Caco-2 (cell line): ENCODE measurements around the gene SRRT. TPM values are rescaled to one million over a fixed set of nuclear protein-coding genes. Genes with fewer than 3 reads are reported as not detected.
A peak's percentile ranks its signal among the peaks of the same experiment; 100 is the strongest.

Experiments
- BruUV-seq: library from RNA; stranded (reverse); fragments of 400-500 nt; replicated peaks from 2 replicates; lab custom pipeline; 2021; lab: Mats Ljungman, UMichigan
- CTCF ChIA-PET: fragments of 300-600 bp; sonication (Branson Sonifier 250); formaldehyde crosslinking; loops from one replicate; lab custom pipeline; 2022; ENCODE audit warnings: antibody characterized with exemption; lab: Charles Lee
- POLR2A ChIA-PET: fragments of 300-600 bp; sonication (Branson Sonifier 250); formaldehyde crosslinking; loops from one replicate; lab custom pipeline; 2022; ENCODE audit warnings: antibody characterized with exemption; lab: Charles Lee
- DNase-seq, 2 experiments: peaks; one replicate each; pipeline versions ENCODE4 v3.0.0 to v3.0.0-alpha.2; 2020 to 2022
- H3K27me3 ChIP-seq: replicated peaks from 2 replicates; pipeline ENCODE4 v1.6.0; 2011; ENCODE audit warnings: low read length; ENCODE audit not compliant: control insufficient read depth, insufficient read depth
- H3K36me3 ChIP-seq: 2 replicates; pipeline ENCODE4 v1.5.1; 2011; ENCODE audit warnings: low read length; ENCODE audit not compliant: control insufficient read depth, insufficient read depth
- H3K4me1 ChIP-seq: fragments of 250-450 bp; sonication (Bioruptor Pico); 2 replicates; pipeline ENCODE4 v1.5.1; 2020; ENCODE audit warnings: mild to moderate bottlenecking
- H3K4me3 ChIP-seq: 2 replicates; pipeline ENCODE4 v1.5.1; 2011; ENCODE audit warnings: low read depth, mild to moderate bottlenecking, control low read depth, low read length
- H3K9me3 ChIP-seq: fragments of 250-450 bp; sonication (Bioruptor Pico); 2 replicates; pipeline ENCODE4 v1.5.1; 2020; ENCODE audit warnings: mild to moderate bottlenecking, moderate library complexity
- H3K27ac Mint-ChIP-seq: one replicate; pipeline ENCODE4 v1.8.0; 2022; ENCODE audit warnings: mixed read lengths; ENCODE audit not compliant: unreplicated experiment
- H3K27me3 Mint-ChIP-seq: one replicate; pipeline ENCODE4 v1.8.0; 2022; ENCODE audit warnings: mixed read lengths; ENCODE audit not compliant: insufficient read depth, unreplicated experiment
- H3K36me3 Mint-ChIP-seq: one replicate; pipeline ENCODE4 v1.8.0; 2022; ENCODE audit warnings: mild to moderate bottlenecking, mixed read lengths; ENCODE audit not compliant: insufficient read depth, unreplicated experiment
- H3K4me1 Mint-ChIP-seq: one replicate; pipeline ENCODE4 v1.8.0; 2022; ENCODE audit warnings: low read depth, mixed read lengths; ENCODE audit not compliant: unreplicated experiment
- H3K4me3 Mint-ChIP-seq: one replicate; pipeline ENCODE4 v1.8.0; 2022; ENCODE audit warnings: mild to moderate bottlenecking, moderate library complexity, mixed read lengths; ENCODE audit not compliant: unreplicated experiment
- H3K9me3 Mint-ChIP-seq: one replicate; pipeline ENCODE4 v1.8.0; 2022; ENCODE audit warnings: mixed read lengths; ENCODE audit not compliant: unreplicated experiment
- CTCF ChIP-seq, 2 experiments: fragments of 200-600 bp in 1 of 2; IDR thresholded peaks; 1 replicate in 1 of 2; 2 replicates in 1 of 2; pipeline versions ENCODE4 v1.5.1 to v1.8.0; 2011 to 2022; ENCODE audit warnings: antibody characterized with exemption in 1 of 2, control low read depth in 1 of 2, inconsistent platforms in 1 of 2, low read depth in 1 of 2, low read length in 1 of 2, mild to moderate bottlenecking in 1 of 2, moderate library complexity in 1 of 2; ENCODE audit not compliant: insufficient read depth in 1 of 2, severe bottlenecking in 1 of 2, unreplicated experiment in 1 of 2
- intact Hi-C: fragments of 100-400 bp; cut with micrococcal nuclease; formaldehyde crosslinking; loops from one replicate; pipeline ENCODE4 v1.10.0; 2022; ENCODE audit not compliant: unreplicated experiment
- total RNA-seq: library from RNA; stranded (reverse); gene quantifications from 2 replicates; pipeline ENCODE4 v1.2.3, GENCODE V29; 2022

SRRT gene
- total RNA-seq, 1 experiment from 2014 or later: 211 TPM

GRCh38 chr7:100827330-100828226, 47.3 kb upstream of the SRRT start, which contains the start of gene EPHB4:
TSS of gene EPHB4 (minus strand) at chr7:100827523. CDS start at chr7:100827030, 493 bp downstream.
- H3K36me3 Mint-ChIP-seq: peaks cover 49% of the 10 kb centered on the region
- Histone ChIP-seq H3K27me3 (no peaks in the 10 kb centered on the region), H3K4me1 (peaks cover 29% of the 10 kb centered on the region), H3K9me3 (no peaks in the 10 kb centered on the region), H3K36me3 (peaks cover 7% of the 10 kb centered on the region), H3K4me3 (peak within 1 kb of the TSS; percentile 71)
- no peaks in the 10 kb centered on the region for H3K9me3 Mint-ChIP-seq
- peak within 1 kb of the TSS; percentile 88 for H3K27ac Mint-ChIP-seq
- DNase-seq: peak; percentile 93 to 95
- ChIA-PET POLR2A (interaction anchor here (0.5 to 1.8 kb wide), 10 partner anchors 9 to 215 kb away, joined by 3 to 19 read pairs (median 8); partner anchors contain the start of genes MOSPD3, POP7, SLC12A9 and SRRT), CTCF (interaction anchor here (0.6 to 3.8 kb wide), 27 partner anchors 9 to 355 kb away, joined by 3 to 51 read pairs (median 5); partner anchors contain the start of genes MOSPD3, POP7, SLC12A9 and SRRT)
- peaks cover 27% of the 10 kb centered on the region for H3K4me1 Mint-ChIP-seq
- peak within 1 kb of the TSS; percentile 89 for H3K4me3 Mint-ChIP-seq
- H3K27me3 Mint-ChIP-seq: no peaks in the 10 kb centered on the region
- BruUV-seq: no TSS peak
- peak; percentile 44 to 92 for TF ChIP-seq CTCF (IDR thresholded peaks at IDR 0.05; ENCODE audit: insufficient read depth in 1 of 2, low read depth in 1 of 2, low read length in 1 of 2, severe bottlenecking in 1 of 2, unreplicated experiment in 1 of 2)
- intact Hi-C loops: loop anchor here (1.0 kb wide), 2 partner anchors 25 kb away; partner anchors contain the start of gene SLC12A9

- ChIA-PET POLR2A (interaction anchor here (1.7 kb wide), 1 partner anchor 14 kb away, joined by 4 read pairs; no protein-coding TSS in a partner anchor), CTCF (interaction anchor here (0.6 to 3.8 kb wide), 7 partner anchors 23 to 217 kb away, joined by 3 to 51 read pairs (median 6); partner anchors contain the start of genes MOSPD3, POP7 and SLC12A9)
- Mint-ChIP-seq H3K4me1 (peaks cover 33% of the 10 kb centered on the region), H3K27ac (no peak overlapping the region), H3K4me3 (peak overlapping the region; percentile 89), H3K27me3 (no peaks in the 10 kb centered on the region), H3K9me3 (no peaks in the 10 kb centered on the region), H3K36me3 (peaks cover 33% of the 10 kb centered on the region)
- Histone ChIP-seq H3K27me3 (no peaks in the 10 kb centered on the region), H3K4me1 (peaks cover 29% of the 10 kb centered on the region), H3K9me3 (no peaks in the 10 kb centered on the region), H3K36me3 (peaks cover under 1% of the 10 kb centered on the region; the same call in 1 of the 2 replicates), H3K4me3 (no peak overlapping the region)
- no peak for DNase-seq
- BruUV-seq: no TSS peak
- intact Hi-C loops: no loop called here
- TF ChIP-seq CTCF (IDR thresholded peaks at IDR 0.05; ENCODE audit: insufficient read depth in 1 of 2, low read depth in 1 of 2, low read length in 1 of 2, severe bottlenecking in 1 of 2, unreplicated experiment in 1 of 2): no peak
These were observed 45.7 kb upstream of the SRRT start for GRCh38 chr7:100829150-100829716.

GRCh38 chr7:100830396-100830795, 44.5 kb upstream of the SRRT start:
- POLR2A ChIA-PET: no interaction called here

More at GRCh38 chr7:100830396-100830795, 44.5 kb upstream of the SRRT start:
- Mint-ChIP-seq H3K27me3 (no peaks in the 10 kb centered on the region), H3K4me3 (no peak overlapping the region), H3K9me3 (no peaks in the 10 kb centered on the region), H3K27ac (peak overlapping the region; percentile 55), H3K4me1 (peaks cover 35% of the 10 kb centered on the region), H3K36me3 (peaks cover 21% of the 10 kb centered on the region)
- no peak for TF ChIP-seq CTCF (IDR thresholded peaks at IDR 0.05; ENCODE audit: insufficient read depth in 1 of 2, low read depth in 1 of 2, low read length in 1 of 2, severe bottlenecking in 1 of 2, unreplicated experiment in 1 of 2)
- DNase-seq: no peak
- Histone ChIP-seq H3K36me3 (no peaks in the 10 kb centered on the region; the same call in 1 of the 2 replicates), H3K4me3 (no peak overlapping the region), H3K4me1 (peaks cover 26% of the 10 kb centered on the region), H3K27me3 (no peaks in the 10 kb centered on the region), H3K9me3 (no peaks in the 10 kb centered on the region)
- no TSS peak for BruUV-seq
- CTCF ChIA-PET: no interaction called here
- intact Hi-C loops: no loop called here
